Upper lobe of left lung (tissue), 4 donors: ENCODE results near the gene MCM9.

Experiments
- EP300 ChIP-seq, 4 donors: sonication (generic); formaldehyde crosslinking; IDR thresholded peaks; one replicate each; pipeline ENCODE4 v1.5.1; 2017; ENCODE audit warnings: antibody characterized with exemption in 4 of 4, control low read depth in 2 of 4
- POLR2A ChIP-seq, 4 donors: fragments of 450-650 bp; IDR thresholded peaks; one replicate each; pipeline ENCODE4 v1.5.1; 2016 to 2017; ENCODE audit warnings: antibody characterized with exemption in 4 of 4, mild to moderate bottlenecking in 2 of 4
- TF ChIP-seq, protein P1 (sequence below), 6 experiments: fragments of 450-650 bp in 4 of 6; fragments of 200-600 bp in 2 of 6; sonication (generic) in 2 of 6; IDR thresholded peaks; one replicate each; pipeline ENCODE4 v1.5.1; 2016 to 2019; ENCODE audit warnings: antibody characterized with exemption in 6 of 6

DNA sequence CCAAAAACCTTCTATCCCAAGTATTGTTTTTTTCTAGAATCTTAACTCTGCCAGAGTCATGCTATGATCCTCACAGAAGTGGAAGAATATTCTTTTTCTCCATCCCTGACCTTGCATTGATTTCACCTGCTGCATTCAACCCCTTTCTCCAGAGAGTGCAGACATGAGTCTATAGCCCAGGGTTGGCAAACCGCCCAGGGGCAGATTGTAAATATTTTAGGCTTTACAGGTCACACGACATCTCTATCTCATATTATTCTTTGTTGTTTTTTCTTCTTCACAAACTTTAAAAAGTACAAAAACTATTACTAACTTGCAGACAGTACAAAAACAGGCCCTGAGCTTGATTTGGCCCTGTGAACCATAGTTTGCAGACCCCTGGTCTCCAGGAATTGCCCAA lies 153.1 kb downstream of the MCM9 start:
- TF ChIP-seq, protein P1, sequence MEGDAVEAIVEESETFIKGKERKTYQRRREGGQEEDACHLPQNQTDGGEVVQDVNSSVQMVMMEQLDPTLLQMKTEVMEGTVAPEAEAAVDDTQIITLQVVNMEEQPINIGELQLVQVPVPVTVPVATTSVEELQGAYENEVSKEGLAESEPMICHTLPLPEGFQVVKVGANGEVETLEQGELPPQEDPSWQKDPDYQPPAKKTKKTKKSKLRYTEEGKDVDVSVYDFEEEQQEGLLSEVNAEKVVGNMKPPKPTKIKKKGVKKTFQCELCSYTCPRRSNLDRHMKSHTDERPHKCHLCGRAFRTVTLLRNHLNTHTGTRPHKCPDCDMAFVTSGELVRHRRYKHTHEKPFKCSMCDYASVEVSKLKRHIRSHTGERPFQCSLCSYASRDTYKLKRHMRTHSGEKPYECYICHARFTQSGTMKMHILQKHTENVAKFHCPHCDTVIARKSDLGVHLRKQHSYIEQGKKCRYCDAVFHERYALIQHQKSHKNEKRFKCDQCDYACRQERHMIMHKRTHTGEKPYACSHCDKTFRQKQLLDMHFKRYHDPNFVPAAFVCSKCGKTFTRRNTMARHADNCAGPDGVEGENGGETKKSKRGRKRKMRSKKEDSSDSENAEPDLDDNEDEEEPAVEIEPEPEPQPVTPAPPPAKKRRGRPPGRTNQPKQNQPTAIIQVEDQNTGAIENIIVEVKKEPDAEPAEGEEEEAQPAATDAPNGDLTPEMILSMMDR (IDR thresholded peaks at IDR 0.05): no peak
- TF ChIP-seq EP300 (IDR thresholded peaks at IDR 0.05) (no peak), POLR2A (IDR thresholded peaks at IDR 0.05) (no peak)
